ENCODE measurements around the gene MYRFL. TPM values are rescaled to one million over a fixed set of nuclear protein-coding genes. Genes with fewer than 3 reads are reported as not detected.
"Not testable (repeated sequence)": the region's sequence is repeated elsewhere in the genome, so short reads cannot be mapped to it uniquely, and the experiment has no call there.

MYRFL gene
- polyA plus RNA-seq (2012; ENCODE audit: low read depth, missing spikeins) = 0.37 TPM

DNA sequence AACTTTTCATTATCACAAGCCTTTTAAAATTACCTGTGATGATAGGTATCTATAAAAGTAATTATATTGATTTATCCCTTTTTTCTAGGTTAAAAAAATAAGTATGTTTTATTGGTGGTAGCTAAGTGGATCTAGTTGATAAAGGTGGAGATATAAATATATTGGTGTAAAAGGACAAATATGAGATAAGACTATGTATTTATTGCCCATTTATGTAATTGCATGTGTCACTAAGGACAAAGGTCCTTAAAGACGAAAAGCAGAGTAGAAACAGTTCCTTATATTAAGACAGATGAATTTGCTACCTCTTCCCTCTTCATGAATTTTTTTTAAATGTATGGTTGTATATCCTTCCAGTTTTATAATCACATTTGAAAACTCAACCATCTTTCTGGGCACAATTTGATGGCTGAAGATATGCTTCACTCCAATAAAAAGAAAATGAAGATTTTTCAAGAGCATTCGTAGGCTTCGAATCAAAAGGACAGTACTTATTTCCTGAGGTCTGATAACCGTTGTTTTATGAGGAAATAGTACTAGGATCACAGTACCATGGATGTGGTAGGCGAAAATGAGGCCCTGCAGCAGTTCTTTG is at the start of gene MYRFL:
MYRFL (plus strand) TSS at position 262 of the 595 bp plus-strand sequence; CDS start at position 553, 291 bp downstream.
- DNase-seq (ENCODE audit: insufficient read length, low spot score) = no peak
- no peak for TF ChIP-seq POLR2A (IDR thresholded peaks at IDR 0.05; ENCODE audit: low read depth, low read length)
- no peak for TF ChIP-seq SPI1 (IDR thresholded peaks at IDR 0.05; ENCODE audit: low read depth, low read length)
- TF ChIP-seq TAF1 (IDR thresholded peaks at IDR 0.05; ENCODE audit: low read depth, low read length) = no peak
- TF ChIP-seq POU2F2 (IDR thresholded peaks at IDR 0.05; ENCODE audit: low read depth, low read length) = no peak
- TF ChIP-seq PAX5 (IDR thresholded peaks at IDR 0.05; ENCODE audit: insufficient read depth, low read length, severe bottlenecking) = no peak
- no peak for FAIRE-seq

DNA sequence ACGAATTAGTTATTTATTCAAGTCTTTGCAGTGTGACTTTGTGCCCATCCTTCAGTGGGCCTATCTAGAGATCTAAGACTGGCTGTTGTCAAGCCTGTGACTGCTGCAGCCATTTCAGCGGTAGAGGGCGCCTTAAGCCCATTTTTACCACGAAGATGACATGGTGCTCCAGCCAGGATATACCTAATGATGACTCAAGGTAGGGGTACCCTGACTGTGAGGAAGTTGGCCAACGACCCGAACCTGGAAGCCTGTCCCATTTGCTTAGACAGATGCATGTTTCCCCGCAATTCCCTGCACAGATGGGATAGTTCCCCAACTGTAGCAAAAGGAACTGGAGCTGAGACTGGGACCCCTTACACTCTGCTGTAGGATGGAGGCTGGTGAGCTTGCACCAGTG is 45.1 kb upstream of the MYRFL start:
- FAIRE-seq (no peak), DNase-seq (ENCODE audit: insufficient read length, low spot score) (no peak)
- TF ChIP-seq POU2F2 (IDR thresholded peaks at IDR 0.05; ENCODE audit: low read depth, low read length) = no peak
- no peak for TF ChIP-seq POLR2AphosphoS5 (IDR thresholded peaks at IDR 0.05; ENCODE audit: low read depth, low read length)
- TF ChIP-seq PAX5 (IDR thresholded peaks at IDR 0.05; ENCODE audit: insufficient read depth, low read length, severe bottlenecking) = no peak
- no peak for TF ChIP-seq TAF1 (IDR thresholded peaks at IDR 0.05; ENCODE audit: low read depth, low read length)
- TF ChIP-seq POLR2A (IDR thresholded peaks at IDR 0.05; ENCODE audit: low read depth, low read length) = no peak
- TF ChIP-seq SPI1 (IDR thresholded peaks at IDR 0.05; ENCODE audit: low read depth, low read length) = no peak

DNA sequence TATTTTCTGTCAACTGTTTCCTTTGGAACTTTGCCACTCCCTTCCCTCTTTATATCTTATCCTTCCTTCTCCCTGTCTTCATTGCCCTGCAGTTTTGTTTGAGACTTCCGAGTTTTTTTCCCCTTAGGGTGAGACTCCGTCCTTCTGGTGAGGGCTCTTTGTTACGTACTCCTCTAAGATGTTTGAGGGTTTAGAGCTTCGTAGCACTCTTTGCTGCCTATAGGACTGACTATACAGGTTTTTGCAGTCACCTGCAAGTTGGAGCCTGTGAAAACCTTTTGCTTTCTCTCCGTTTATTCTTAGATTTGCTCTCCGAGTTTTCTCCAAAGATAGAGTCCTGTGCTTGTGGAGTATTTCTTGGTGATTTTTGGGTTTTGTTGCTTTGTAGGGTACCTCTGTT is 41.7 kb upstream of the MYRFL start:
- TF ChIP-seq SPI1 (IDR thresholded peaks at IDR 0.05; ENCODE audit: low read depth, low read length) (no peak), POLR2A (IDR thresholded peaks at IDR 0.05; ENCODE audit: low read depth, low read length) (no peak), PAX5 (IDR thresholded peaks at IDR 0.05; ENCODE audit: insufficient read depth, low read length, severe bottlenecking) (no peak), TAF1 (IDR thresholded peaks at IDR 0.05; ENCODE audit: low read depth, low read length) (no peak), POLR2AphosphoS5 (IDR thresholded peaks at IDR 0.05; ENCODE audit: low read depth, low read length) (no peak), POU2F2 (IDR thresholded peaks at IDR 0.05; ENCODE audit: low read depth, low read length) (no peak)
- FAIRE-seq (no peak), DNase-seq (ENCODE audit: insufficient read length, low spot score) (no peak)

DNA sequence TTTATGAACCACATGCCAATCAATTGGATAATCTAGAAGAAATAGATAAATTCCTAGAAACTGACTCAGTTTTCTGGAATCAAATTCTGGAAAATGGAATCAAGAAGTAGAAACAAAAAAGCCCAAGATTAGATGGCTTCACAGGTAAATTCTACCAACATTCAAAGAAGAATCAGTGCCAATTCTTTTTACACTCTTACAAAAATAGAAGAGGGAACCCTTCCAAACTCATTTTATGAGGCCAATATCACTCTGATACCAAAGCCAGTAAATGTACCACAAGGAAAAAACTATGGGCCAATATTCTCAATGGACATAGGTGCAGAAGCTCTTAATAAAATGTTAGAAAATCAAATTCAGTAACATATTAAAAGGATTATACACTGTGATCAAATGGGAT is 35.7 kb upstream of the MYRFL start:
- DNase-seq (ENCODE audit: insufficient read length, low spot score) = no peak
- FAIRE-seq = no peak
- no peak for TF ChIP-seq TAF1 (IDR thresholded peaks at IDR 0.05; ENCODE audit: low read depth, low read length)
- TF ChIP-seq SPI1 (IDR thresholded peaks at IDR 0.05; ENCODE audit: low read depth, low read length) = no peak
- TF ChIP-seq PAX5 (IDR thresholded peaks at IDR 0.05; ENCODE audit: insufficient read depth, low read length, severe bottlenecking) = no peak
- TF ChIP-seq POLR2A (IDR thresholded peaks at IDR 0.05; ENCODE audit: low read depth, low read length) = no peak
- TF ChIP-seq POLR2AphosphoS5 (IDR thresholded peaks at IDR 0.05; ENCODE audit: low read depth, low read length) = no peak
- TF ChIP-seq POU2F2 (IDR thresholded peaks at IDR 0.05; ENCODE audit: low read depth, low read length) = no peak

DNA sequence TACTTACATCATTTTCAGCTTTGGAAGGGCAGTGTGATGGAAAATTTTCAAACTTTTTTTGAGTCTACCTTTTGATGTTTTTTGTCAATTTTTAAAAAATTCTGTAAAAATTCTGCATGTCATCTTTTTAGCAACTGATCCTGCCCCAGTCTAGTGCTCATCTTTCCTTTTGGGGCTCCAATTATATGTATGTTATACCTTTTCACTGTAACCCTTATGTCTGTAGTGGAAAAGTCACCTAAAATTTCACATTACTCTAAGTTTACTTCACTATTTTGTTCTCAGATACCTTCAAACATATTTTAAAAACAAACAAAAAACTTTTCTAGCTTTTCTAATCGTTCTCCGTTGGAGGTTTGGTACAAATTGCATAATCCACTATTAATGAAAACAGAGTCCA is 32.5 kb upstream of the MYRFL start:
- DNase-seq (ENCODE audit: insufficient read length, low spot score) (no peak), FAIRE-seq (no peak)
- no peak for TF ChIP-seq POLR2A (IDR thresholded peaks at IDR 0.05; ENCODE audit: low read depth, low read length)
- TF ChIP-seq SPI1 (IDR thresholded peaks at IDR 0.05; ENCODE audit: low read depth, low read length) = no peak
- TF ChIP-seq TAF1 (IDR thresholded peaks at IDR 0.05; ENCODE audit: low read depth, low read length) = no peak
- no peak for TF ChIP-seq POU2F2 (IDR thresholded peaks at IDR 0.05; ENCODE audit: low read depth, low read length)
- TF ChIP-seq PAX5 (IDR thresholded peaks at IDR 0.05; ENCODE audit: insufficient read depth, low read length, severe bottlenecking) = no peak
- TF ChIP-seq POLR2AphosphoS5 (IDR thresholded peaks at IDR 0.05; ENCODE audit: low read depth, low read length) = no peak

DNA sequence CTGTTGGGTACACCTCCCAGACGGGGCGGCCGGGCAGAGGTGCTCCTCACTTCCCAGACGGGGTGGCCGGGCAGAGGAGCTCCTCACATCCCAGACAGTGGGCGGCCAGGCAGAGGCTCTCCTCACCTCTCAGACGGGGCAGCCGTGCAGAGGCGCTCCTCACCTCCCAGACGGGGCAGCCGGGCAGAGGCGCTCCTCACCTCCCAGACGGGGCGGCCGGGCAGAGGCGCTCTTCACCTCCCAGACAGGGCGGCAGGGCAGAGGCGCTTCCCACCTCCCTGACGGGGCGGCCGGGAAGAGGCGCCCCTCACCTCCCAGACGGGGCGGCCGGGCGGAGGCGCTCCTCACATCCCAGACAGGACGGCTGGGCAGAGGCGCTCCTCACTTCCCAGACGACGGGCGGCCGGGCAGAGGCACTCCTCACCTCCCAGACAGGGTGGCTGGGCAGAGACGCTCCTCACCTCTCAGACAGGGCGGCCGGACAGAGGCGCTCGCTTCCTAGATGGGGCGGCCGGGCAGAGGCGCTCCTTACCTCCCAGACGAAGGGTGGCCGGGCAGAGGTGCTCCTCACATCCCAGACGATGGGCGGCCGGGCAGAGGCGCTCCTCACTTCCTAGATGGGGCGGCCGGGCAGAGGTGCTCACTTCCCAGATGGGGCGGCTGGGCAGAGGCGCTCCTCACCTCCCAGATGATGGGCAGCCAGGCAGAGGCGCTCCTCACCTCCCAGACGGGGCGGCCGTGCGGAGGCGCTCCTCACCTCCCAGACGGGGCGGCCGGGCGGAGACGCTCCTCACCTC is 17.7 kb upstream of the MYRFL start:
- not testable (repeated sequence) for FAIRE-seq; DNase-seq (ENCODE audit: insufficient read length, low spot score)

DNA sequence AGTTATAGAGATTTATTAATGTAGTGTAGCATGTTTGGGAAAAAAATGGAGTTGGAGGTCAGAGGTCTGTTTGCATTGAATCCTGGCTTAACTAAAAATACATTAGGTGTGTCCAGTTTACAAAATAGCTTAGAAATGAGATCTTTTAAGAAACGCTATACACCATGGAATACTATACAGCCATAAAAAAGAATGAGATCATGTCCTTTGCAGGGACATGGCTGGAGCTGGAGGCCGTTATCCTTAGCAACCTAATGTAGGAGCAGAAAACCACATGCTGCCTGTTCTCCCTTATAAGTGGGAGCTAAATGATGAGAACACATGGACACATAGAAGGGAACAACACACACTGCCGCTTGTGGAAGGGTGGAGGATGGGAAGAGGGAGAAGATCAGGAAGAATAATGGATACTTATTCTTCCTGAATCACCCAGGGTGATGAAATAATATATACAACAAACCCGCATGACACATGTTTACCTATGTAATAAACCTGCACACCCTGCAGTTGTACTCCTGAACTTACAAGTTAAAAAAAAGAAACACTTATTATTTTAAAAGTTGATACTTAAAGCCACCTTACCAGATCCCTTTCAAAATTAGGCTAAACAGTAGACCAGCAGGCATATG is 14.0 kb upstream of the MYRFL start:
- TF ChIP-seq POLR2A (IDR thresholded peaks at IDR 0.05; ENCODE audit: low read depth, low read length) = no peak
- FAIRE-seq = no peak
- no peak for DNase-seq (ENCODE audit: insufficient read length, low spot score)

DNA sequence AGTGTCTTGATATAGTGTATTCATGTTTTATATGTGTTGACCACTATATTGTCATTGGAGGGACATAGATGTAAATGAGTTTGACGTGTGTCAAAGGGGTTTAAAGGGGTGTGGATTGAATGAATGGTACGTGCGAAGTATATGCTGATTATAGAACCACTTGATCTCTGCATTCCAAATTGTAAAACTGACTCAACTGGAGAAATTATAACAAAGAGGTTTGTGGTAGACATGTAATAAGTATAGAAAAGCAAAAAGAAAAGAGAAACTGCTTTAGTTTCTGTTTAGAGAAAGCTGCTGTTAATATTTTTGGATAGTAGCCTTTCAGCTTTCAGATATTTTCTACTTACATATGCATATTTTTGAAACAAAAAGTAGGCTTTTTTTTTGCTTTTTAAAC is 8.9 kb upstream of the MYRFL start:
- FAIRE-seq (no peak), DNase-seq (ENCODE audit: insufficient read length, low spot score) (no peak)
- TF ChIP-seq TAF1 (IDR thresholded peaks at IDR 0.05; ENCODE audit: low read depth, low read length) (no peak), POLR2A (IDR thresholded peaks at IDR 0.05; ENCODE audit: low read depth, low read length) (no peak), PAX5 (IDR thresholded peaks at IDR 0.05; ENCODE audit: insufficient read depth, low read length, severe bottlenecking) (no peak), POU2F2 (IDR thresholded peaks at IDR 0.05; ENCODE audit: low read depth, low read length) (no peak), POLR2AphosphoS5 (IDR thresholded peaks at IDR 0.05; ENCODE audit: low read depth, low read length) (no peak), SPI1 (IDR thresholded peaks at IDR 0.05; ENCODE audit: low read depth, low read length) (no peak)

DNA sequence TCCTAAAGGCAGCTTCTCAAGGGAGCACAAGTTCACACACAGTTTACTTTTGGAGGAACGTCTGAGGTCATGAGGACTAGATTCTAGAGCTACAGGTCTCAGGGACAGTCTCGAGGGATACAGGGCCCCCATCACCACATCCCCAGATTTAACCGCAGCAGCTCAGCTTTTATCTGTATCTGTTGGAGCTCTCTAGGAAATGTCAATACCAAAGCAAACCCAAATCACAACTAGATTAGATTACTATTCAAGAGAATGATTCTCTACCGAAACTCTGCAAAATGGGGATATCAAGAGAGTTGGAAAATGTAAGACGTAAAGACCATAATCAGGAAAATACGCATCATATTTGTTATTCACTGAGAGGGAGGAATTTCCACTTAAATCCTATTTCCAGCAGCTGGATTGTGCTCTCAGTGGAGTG is 4.0 kb upstream of the MYRFL start:
- FAIRE-seq (no peak), DNase-seq (ENCODE audit: insufficient read length, low spot score) (no peak)
- TF ChIP-seq POU2F2 (IDR thresholded peaks at IDR 0.05; ENCODE audit: low read depth, low read length) (no peak), SPI1 (IDR thresholded peaks at IDR 0.05; ENCODE audit: low read depth, low read length) (no peak), TAF1 (IDR thresholded peaks at IDR 0.05; ENCODE audit: low read depth, low read length) (no peak), POLR2AphosphoS5 (IDR thresholded peaks at IDR 0.05; ENCODE audit: low read depth, low read length) (no peak), PAX5 (IDR thresholded peaks at IDR 0.05; ENCODE audit: insufficient read depth, low read length, severe bottlenecking) (no peak), POLR2A (IDR thresholded peaks at IDR 0.05; ENCODE audit: low read depth, low read length) (no peak)

Measured in GM12891 (cell line).